Measurements from ENCODE around the gene TSC1.

The TSC1 gene

DNA sequence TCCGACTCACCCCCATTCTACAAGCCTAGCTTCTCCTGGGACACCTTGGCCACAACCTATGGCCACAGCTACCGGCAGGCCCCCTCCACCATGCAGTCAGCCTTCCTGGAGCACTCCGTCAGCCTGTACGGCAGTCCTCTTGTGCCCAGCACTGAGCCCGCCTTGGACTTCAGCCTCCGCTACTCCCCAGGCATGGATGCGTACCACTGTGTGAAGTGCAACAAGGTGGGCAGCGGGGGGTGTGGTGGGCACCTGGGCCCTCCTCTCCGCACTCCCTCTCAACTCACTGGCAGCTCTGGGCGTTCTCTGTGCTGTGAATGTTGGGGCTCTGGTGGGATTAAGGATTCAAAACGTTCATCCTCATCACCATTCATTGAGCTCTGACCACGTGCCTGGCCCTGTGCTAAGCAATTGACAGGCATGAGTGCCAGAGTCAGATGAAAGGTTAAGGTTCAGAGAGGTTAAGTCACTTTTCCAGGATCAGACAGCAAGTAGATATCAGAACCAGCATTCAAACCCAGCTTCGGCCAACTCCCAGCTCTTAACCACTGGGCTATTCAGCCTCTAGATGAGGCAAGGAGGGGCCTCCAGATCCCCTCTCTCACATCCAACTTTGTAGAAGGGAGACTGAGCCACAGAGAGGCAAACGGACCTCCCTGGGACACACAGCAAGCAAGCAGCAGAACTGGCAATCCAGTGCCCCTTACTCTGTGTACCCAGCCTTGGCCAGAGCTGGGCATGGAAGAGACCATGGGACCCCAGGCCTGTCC, 44.0 kb upstream of the TSC1 start:
- TF ChIP-seq, protein P1, sequence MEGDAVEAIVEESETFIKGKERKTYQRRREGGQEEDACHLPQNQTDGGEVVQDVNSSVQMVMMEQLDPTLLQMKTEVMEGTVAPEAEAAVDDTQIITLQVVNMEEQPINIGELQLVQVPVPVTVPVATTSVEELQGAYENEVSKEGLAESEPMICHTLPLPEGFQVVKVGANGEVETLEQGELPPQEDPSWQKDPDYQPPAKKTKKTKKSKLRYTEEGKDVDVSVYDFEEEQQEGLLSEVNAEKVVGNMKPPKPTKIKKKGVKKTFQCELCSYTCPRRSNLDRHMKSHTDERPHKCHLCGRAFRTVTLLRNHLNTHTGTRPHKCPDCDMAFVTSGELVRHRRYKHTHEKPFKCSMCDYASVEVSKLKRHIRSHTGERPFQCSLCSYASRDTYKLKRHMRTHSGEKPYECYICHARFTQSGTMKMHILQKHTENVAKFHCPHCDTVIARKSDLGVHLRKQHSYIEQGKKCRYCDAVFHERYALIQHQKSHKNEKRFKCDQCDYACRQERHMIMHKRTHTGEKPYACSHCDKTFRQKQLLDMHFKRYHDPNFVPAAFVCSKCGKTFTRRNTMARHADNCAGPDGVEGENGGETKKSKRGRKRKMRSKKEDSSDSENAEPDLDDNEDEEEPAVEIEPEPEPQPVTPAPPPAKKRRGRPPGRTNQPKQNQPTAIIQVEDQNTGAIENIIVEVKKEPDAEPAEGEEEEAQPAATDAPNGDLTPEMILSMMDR (conservative IDR thresholded peaks at IDR 0.05; ENCODE audit: low read length), result no peak
- no peak overlapping the region for H3K4me3 ChIP-seq (ENCODE audit: low read length)
- no peak for DNase-seq (ENCODE audit: low read depth)

DNA sequence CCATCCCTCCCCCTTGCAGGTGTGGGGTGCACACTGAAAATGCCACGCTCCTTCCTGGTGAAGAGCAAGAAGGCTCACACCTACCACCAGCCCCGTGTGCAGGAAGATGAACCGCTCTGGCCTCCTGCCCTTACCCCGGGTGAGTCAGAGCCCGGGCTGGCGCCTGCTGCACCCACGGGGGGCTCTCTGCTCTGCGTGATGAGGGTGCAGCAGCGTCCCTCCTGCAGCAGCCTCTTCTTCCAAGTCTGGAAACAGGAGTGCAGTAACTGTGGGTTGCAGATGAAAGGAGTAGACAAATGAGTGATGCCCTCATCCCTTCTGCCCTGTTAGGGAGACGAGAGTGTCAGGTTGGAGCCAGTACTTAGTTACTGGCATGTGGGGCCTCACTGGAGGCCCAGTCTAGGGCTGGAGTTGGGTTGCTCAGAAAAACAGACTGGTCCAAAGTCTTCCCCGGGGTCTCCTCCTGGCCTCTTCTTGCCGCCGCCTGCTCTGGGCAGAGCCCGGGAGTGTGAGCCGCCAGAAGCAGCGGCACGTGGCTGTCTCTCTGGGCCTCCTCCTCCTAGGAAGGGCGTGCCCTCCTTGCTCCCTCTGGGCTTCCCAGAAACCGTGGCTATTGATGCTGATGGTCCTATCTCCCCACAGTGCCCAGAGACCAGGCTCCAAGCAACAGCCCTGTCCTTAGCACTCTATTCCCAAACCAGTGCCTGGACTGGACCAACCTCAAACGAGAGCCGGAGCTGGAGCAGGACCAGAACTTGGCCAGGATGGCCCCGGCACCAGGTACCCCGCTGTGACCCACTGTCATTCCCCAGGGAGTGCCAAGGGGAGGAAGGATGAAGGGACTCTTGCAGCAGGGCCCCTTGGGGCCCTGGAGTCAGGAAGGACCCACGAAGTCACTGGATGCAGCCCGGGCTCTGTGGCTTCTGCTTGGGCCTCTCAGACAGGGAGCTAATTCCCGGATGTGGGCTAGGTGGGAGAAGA, 42.5 kb upstream of the TSC1 start:
- H3K4me3 ChIP-seq (ENCODE audit: low read length), result no peak overlapping the region
- no peak for DNase-seq (ENCODE audit: low read depth)
- TF ChIP-seq, protein P1 (conservative IDR thresholded peaks at IDR 0.05; ENCODE audit: low read length), result no peak

DNA sequence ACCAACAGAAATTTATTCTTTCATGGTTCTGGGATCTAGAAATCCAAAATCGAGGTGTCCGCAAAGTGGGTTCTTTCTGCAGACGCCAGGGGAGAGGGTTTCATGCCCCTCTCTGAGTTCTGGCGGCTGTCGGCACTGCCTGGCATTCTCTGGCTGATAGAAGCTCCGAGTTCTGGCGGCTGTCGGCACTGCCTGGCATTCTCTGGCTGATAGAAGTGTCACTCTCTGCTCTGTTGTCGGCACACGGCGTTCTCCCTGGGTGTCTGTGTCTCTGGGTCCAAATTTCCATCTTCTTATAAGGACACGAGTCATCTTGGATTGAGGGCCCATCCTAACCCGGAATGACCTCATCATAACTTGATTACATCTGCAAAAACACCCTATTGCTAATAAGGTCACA, 41.7 kb upstream of the TSC1 start:
- TF ChIP-seq, protein P1 (conservative IDR thresholded peaks at IDR 0.05; ENCODE audit: low read length), result no peak
- DNase-seq (ENCODE audit: low read depth), result no peak

DNA sequence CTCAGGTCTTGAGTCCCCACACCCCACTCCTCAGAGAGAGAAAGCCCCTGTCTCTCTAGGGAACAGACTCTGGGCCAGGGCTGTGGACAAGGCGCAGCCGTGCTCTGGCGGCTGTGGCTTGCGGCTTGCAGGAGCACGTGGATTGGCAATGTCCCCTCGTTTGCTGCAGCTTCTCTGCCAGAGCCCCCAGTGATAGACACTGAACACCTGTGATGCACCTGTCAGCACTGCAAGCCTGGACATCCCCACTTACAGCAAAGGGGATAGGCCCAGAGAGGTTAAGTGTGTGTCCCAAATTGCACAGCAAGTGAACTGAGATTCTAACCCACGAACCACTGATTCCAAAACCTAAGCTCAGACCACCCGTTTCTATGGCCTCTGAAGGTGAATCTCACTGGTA, 41.1 kb upstream of the TSC1 start:
- DNase-seq (ENCODE audit: low read depth), result no peak
- H3K4me3 ChIP-seq (ENCODE audit: low read length), result no peak overlapping the region
- TF ChIP-seq, protein P1 (conservative IDR thresholded peaks at IDR 0.05; ENCODE audit: low read length), result no peak

More for the DNA sequence above, 41.7 kb upstream of the TSC1 start:
- H3K4me3 ChIP-seq (ENCODE audit: low read length), result no peak overlapping the region

DNA sequence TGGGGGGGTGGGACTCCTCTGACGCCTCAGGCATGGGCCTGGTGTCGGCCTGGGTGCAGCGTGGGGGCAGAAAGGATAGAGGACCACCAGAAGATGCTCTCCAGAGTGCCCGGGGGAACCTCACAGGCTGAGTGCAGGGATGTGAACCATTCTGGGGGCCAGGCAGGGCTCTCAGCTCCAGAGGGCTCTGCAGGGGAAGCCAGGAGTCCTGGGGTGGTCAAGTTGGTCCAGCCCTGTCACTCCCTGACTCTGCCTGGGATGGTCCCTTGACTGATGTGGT, 40.6 kb upstream of the TSC1 start:
- TF ChIP-seq, protein P1 (conservative IDR thresholded peaks at IDR 0.05; ENCODE audit: low read length), result no peak
- no peak overlapping the region for H3K4me3 ChIP-seq (ENCODE audit: low read length)
- no peak for DNase-seq (ENCODE audit: low read depth)

DNA sequence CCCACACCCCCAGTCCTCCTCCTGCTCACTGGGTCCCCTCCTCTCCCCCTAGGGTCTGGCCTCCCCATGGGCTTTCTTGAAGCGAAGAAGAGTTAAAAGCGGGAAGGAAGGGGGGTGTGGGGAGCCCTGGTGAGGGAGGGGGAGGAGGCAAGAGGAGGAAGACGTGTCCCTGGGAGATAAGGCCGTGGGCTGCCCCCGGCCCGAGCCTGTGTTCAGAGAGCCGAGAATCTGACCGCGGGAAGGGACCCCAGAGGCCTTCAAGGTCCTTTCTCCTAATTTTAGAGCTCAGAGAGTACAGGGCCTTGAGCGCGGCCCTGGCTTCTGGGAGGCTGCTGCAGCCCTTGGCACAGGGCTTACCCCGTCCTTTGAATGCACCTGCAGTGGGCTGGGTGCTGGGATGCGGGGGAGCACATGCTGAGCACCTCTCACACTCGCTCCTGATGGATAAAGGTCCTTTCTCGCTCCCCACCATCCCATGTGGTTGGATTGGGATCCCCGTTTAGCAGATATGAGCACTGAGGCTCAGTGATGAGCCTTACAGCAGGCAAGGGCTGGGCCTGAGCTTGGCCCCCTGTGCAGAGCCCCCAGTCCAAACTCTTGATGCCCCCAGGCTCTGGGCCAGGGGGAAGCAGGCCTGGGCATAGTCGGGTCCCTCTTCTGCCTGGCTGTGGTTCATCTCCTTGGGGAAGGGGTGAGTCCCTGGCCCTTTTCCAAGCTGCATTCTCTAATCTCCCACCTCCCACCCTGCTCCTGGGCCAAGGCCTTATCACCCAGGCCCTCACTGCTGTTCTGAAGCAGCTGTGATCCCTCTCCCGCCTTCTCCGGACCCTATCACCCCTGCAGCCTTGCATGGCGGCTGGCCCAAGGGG, 40.0 kb upstream of the TSC1 start:
- no peak for DNase-seq (ENCODE audit: low read depth)
- H3K4me3 ChIP-seq (ENCODE audit: low read length), result no peak overlapping the region
- TF ChIP-seq, protein P1 (conservative IDR thresholded peaks at IDR 0.05; ENCODE audit: low read length), result no peak
